H1 (cell line): ENCODE data around the gene SNX17. TPM values are rescaled to one million over a fixed set of nuclear protein-coding genes. Genes with fewer than 3 reads are reported as not detected.

ENCODE experiments used
- NANOG ChIP-seq: IDR thresholded peaks from 2 replicates; pipeline ENCODE4 v1.6.1; 2011; ENCODE audit warnings: low read length, low read depth, mild to moderate bottlenecking, inconsistent platforms; ENCODE audit not compliant: insufficient read depth, poor library complexity, severe bottlenecking
- POLR2AphosphoS5 ChIP-seq: IDR thresholded peaks from 2 replicates; pipeline ENCODE4 v1.6.1; 2011; ENCODE audit warnings: low read depth, low read length
- RBBP5 ChIP-seq: IDR thresholded peaks from 2 replicates; pipeline ENCODE4 v1.7.1; 2012; ENCODE audit warnings: low read depth, mild to moderate bottlenecking, inconsistent platforms, low read length, moderate library complexity, borderline replicate concordance
- polyA plus RNA-seq, 7 experiments: library from polyadenylated mRNA; depleted of rRNA in 3 of 7; stranded (reverse) in 5 of 7; unstranded in 2 of 7; fragments of >200 nt in 5 of 7; fragments of 200-250 nt in 2 of 7; gene quantifications; 1 replicate in 5 of 7; 2 replicates in 1 of 7; 4 replicates in 1 of 7; pipeline versions ENCODE4 v1.2.1 to v1.2.3, GENCODE V29; 2011 to 2013; ENCODE audit warnings: missing spikeins in 2 of 7, mixed read lengths in 2 of 7
- total RNA-seq: library from RNA; stranded (reverse); fragmentation: NEBNext Ultra II Directional; extraction: Animal tissue kit (Norgen Biotek cat#: 25700); gene quantifications from 2 replicates; pipeline ENCODE4 v1.2.1, GENCODE V29; 2021

SNX17 gene
- total and polyA plus RNA-seq, 2 of the 8 experiments (the other 6 are each of a cell fraction or from before 2014, with no cell fraction given): 54.9 to 66.2 TPM

DNA sequence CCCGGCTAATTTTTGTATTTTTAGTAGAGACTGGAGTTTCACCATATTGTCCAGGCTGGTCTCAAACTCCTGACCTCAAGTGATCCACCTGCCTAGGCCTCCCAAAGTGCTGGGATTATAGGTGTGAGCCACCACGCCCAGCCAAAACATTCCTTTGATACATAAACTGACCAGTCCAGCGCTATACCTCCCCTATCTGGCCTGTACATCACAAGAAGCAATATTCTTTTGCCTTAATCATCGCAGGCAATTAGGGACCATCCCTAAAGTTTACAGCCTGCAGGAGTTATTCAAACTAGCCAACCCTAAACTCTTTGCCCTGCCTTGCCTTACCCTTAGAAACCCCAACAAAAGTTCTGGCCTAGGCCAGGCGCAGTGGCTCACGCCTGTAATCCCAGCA is 45.7 kb downstream of the SNX17 start (continued):
- TF ChIP-seq RBBP5 (no peak), POLR2AphosphoS5 (no peak), NANOG (no peak)
